Measurements from ENCODE around the gene DUS2.
"Not testable (repeated sequence)": the region's sequence is repeated elsewhere in the genome, so short reads cannot be mapped to it uniquely, and the experiment has no call there.

Gene DUS2

GRCh38 chr16:67998779-67999688 is 24.1 kb upstream of the DUS2 start, which contains the start of gene DPEP2:
DPEP2 (minus strand) TSS chr16:67999484; CDS start chr16:67993212, 6,272 bp downstream.
- not testable (repeated sequence) for DNase-seq (ENCODE audit: low read depth in 3 of 3, low spot score in 1 of 3)

- DNase-seq (ENCODE audit: low read depth in 3 of 3, low spot score in 1 of 3), result no peak
These were observed 23.1 kb upstream of the DUS2 start for GRCh38 chr16:67999985-68000384.

GRCh38 chr16:68000450-68000849 is 22.6 kb upstream of the DUS2 start:
- DNase-seq (ENCODE audit: low read depth in 3 of 3, low spot score in 1 of 3), result no peak

GRCh38 chr16:68003031-68003430 is 20.1 kb upstream of the DUS2 start:
- no peak for DNase-seq (ENCODE audit: low read depth in 3 of 3, low spot score in 1 of 3)

- no peak for DNase-seq (ENCODE audit: low read depth in 3 of 3, low spot score in 1 of 3)
These were observed 17.9 kb upstream of the DUS2 start for GRCh38 chr16:68005211-68005610.

- peak in 2 of 3 donors; percentile 32 to 36 for DNase-seq (ENCODE audit: low read depth in 3 of 3, low spot score in 1 of 3)
These were observed 17.2 kb upstream of the DUS2 start for GRCh38 chr16:68005786-68006286.

GRCh38 chr16:68009157-68009735 is 13.8 kb upstream of the DUS2 start:
- no peak for DNase-seq (ENCODE audit: low read depth in 3 of 3, low spot score in 1 of 3)

GRCh38 chr16:68009872-68010271 is 13.2 kb upstream of the DUS2 start:
- not testable (repeated sequence) for DNase-seq (ENCODE audit: low read depth in 3 of 3, low spot score in 1 of 3)

- DNase-seq (ENCODE audit: low read depth in 3 of 3, low spot score in 1 of 3), result no peak
These were observed 9.6 kb upstream of the DUS2 start for GRCh38 chr16:68013440-68013839.

- DNase-seq (ENCODE audit: low read depth in 3 of 3, low spot score in 1 of 3), result no peak
These were observed 7.4 kb upstream of the DUS2 start, which contains the start of gene DPEP2NB for GRCh38 chr16:68015681-68016080. DPEP2NB (minus strand) TSS chr16:68015911; CDS start chr16:68015770, 141 bp downstream.

GRCh38 chr16:68019167-68019680 is 3.9 kb upstream of the DUS2 start:
- DNase-seq (ENCODE audit: low read depth in 3 of 3, low spot score in 1 of 3), result no peak

GRCh38 chr16:68021490-68021889 is 1.6 kb upstream of the DUS2 start:
- DNase-seq (ENCODE audit: low read depth in 3 of 3, low spot score in 1 of 3), result no peak

GRCh38 chr16:68022278-68022727 is 781 bp upstream of the DUS2 start:
- DNase-seq (ENCODE audit: low read depth in 3 of 3, low spot score in 1 of 3), result no peak

GRCh38 chr16:68028996-68029395 is 5.9 kb downstream of the DUS2 start:
- no peak for DNase-seq (ENCODE audit: low read depth in 3 of 3, low spot score in 1 of 3)

GRCh38 chr16:68030108-68030507 is 7.0 kb downstream of the DUS2 start:
- not testable (repeated sequence) for DNase-seq (ENCODE audit: low read depth in 3 of 3, low spot score in 1 of 3)

- DNase-seq (ENCODE audit: low read depth in 3 of 3, low spot score in 1 of 3), result no peak
These were observed 8.9 kb downstream of the DUS2 start for GRCh38 chr16:68031951-68032350.

GRCh38 chr16:68033101-68033500 is 10.0 kb downstream of the DUS2 start:
- DNase-seq (ENCODE audit: low read depth in 3 of 3, low spot score in 1 of 3), result no peak

GRCh38 chr16:68035227-68035626 is 12.1 kb downstream of the DUS2 start:
- no peak for DNase-seq (ENCODE audit: low read depth in 3 of 3, low spot score in 1 of 3)

- no peak for DNase-seq (ENCODE audit: low read depth in 3 of 3, low spot score in 1 of 3)
These were observed 14.9 kb downstream of the DUS2 start for GRCh38 chr16:68037841-68038597.

GRCh38 chr16:68040506-68041288 is 17.6 kb downstream of the DUS2 start:
- peak; percentile 76 to 86 (median 85) for DNase-seq (ENCODE audit: low read depth in 3 of 3, low spot score in 1 of 3)

Measured in stimulated activated CD4-positive, alpha-beta T cell treated with anti-CD3 and anti-CD28 coated beads, TNF-alpha, amount 100 ng/mL, for 1 hour (primary cell).